ENCODE measurements around the gene NFIC.

DNA sequence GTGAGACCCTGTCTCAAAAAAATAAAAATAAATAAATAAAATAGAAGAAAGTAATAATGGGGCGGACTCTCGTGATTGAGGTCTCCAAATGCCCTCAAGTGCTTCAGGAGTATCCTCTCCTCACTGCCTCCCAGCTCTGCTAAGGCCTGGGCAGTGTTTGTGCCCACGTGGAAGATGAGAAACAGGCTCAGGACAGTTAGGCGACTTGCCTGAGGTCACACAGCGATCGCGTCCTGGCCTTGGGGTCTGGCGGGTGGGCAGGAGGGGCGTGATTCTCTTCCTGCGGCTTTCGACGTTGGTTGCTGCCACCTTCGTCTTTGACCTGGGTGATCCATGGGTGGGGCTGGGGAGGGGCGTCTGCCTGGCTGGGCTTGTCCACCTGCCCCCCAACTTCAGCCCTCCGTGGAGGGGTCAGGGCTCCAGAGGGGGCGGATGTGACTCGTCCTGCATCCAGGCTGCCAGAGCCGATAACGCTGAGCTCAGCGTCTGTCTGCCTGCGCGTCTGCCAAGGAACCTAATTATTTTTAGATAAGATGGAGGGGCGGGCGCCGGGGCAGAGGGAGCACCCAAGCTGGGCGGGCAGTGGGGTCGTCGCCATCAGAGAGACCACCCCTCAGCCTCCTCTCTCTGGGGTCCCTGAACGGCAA is 56.9 kb downstream of the NFIC start:
- TF ChIP-seq, protein P1, sequence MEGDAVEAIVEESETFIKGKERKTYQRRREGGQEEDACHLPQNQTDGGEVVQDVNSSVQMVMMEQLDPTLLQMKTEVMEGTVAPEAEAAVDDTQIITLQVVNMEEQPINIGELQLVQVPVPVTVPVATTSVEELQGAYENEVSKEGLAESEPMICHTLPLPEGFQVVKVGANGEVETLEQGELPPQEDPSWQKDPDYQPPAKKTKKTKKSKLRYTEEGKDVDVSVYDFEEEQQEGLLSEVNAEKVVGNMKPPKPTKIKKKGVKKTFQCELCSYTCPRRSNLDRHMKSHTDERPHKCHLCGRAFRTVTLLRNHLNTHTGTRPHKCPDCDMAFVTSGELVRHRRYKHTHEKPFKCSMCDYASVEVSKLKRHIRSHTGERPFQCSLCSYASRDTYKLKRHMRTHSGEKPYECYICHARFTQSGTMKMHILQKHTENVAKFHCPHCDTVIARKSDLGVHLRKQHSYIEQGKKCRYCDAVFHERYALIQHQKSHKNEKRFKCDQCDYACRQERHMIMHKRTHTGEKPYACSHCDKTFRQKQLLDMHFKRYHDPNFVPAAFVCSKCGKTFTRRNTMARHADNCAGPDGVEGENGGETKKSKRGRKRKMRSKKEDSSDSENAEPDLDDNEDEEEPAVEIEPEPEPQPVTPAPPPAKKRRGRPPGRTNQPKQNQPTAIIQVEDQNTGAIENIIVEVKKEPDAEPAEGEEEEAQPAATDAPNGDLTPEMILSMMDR (IDR thresholded peaks at IDR 0.05) = no peak
- TF ChIP-seq POLR2A (IDR thresholded peaks at IDR 0.05) (no peak), EP300 (IDR thresholded peaks at IDR 0.05) (no peak), POLR2AphosphoS5 (IDR thresholded peaks at IDR 0.05) (no peak)

All from gastroesophageal sphincter (tissue), 3 donors.